ENCODE data around the gene CLEC18A.
"Not testable (repeated sequence)": the region's sequence is repeated elsewhere in the genome, so short reads cannot be mapped to it uniquely, and the experiment has no call there.

DNA sequence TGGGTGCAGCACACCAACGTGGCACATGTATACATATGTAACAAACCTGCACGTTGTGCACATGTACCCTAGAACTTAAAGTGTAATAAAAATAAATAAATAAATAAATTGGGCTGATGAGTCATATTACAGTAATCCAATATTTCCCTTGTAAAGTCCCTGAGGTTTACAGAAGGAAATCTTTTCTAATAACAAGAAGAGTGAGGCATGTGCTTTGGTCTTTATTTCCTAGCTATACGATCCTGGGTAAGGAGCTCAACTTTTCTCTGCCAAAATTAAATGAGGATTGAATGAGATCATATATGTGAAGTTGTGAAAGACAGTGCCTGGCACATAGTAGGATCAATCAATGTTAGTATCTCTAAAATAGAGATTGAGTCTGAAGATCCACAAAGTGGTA, 57.5 kb downstream of the CLEC18A start:
- not testable (repeated sequence) for TF ChIP-seq POLR2A (IDR thresholded peaks at IDR 0.05; ENCODE audit: low read length); GATA1 (IDR thresholded peaks at IDR 0.05; ENCODE audit: low read depth, low read length)
